Prostate gland (tissue), 2 donors: Measurements from ENCODE around the gene TAB2. TPM values are rescaled to one million over a fixed set of nuclear protein-coding genes. Genes with fewer than 3 reads are reported as not detected.

Experiments
- DNase-seq: peaks from one replicate; pipeline ENCODE4 v3.0.0-alpha.2; 2019; ENCODE audit warnings: low spot score
- H3K27ac ChIP-seq, 2 donors: fragments of 200-600 bp; sonication (generic); 2 replicates each; pipeline ENCODE4 v1.5.1; 2017 to 2019
- H3K27me3 ChIP-seq: fragments of 200-600 bp; sonication (generic); replicated peaks from 2 replicates; pipeline ENCODE4 v1.5.1; 2019; ENCODE audit not compliant: insufficient read depth
- H3K36me3 ChIP-seq, 2 donors: fragments of 200-600 bp; sonication (generic); 1 replicate in 1 of 2; 2 replicates in 1 of 2; pipeline versions ENCODE4 v1.5.1 to v1.8.1; 2017 to 2019
- H3K4me1 ChIP-seq: fragments of 200-600 bp; sonication (generic); replicated peaks from 2 replicates; pipeline ENCODE4 v1.5.1; 2019
- H3K4me3 ChIP-seq, 2 donors: fragments of 200-600 bp; sonication (generic); 2 replicates each; pipeline ENCODE4 v1.5.1; 2017 to 2019
- H3K9me3 ChIP-seq: fragments of 200-600 bp; sonication (generic); 2 replicates; pipeline ENCODE4 v1.5.1; 2017
- CTCF ChIP-seq, 4 experiments: fragments of 200-600 bp in 2 of 4; fragments of 450-650 bp in 2 of 4; sonication (generic) in 2 of 4; IDR thresholded peaks; 1 replicate in 3 of 4; 2 replicates in 1 of 4; pipeline ENCODE4 v1.5.1; 2016 to 2019; ENCODE audit warnings: antibody characterized with exemption in 4 of 4, mild to moderate bottlenecking in 2 of 4, moderate library complexity in 2 of 4
- POLR2A ChIP-seq: fragments of 450-650 bp; IDR thresholded peaks from one replicate; pipeline ENCODE4 v1.6.1; 2016; ENCODE audit warnings: antibody characterized with exemption, mild to moderate bottlenecking
- POLR2AphosphoS5 ChIP-seq: sonication (generic); formaldehyde crosslinking; IDR thresholded peaks from one replicate; pipeline ENCODE4 v1.6.1; 2017; ENCODE audit warnings: antibody characterized with exemption
- WGBS: methylation state at CpG from one replicate; pipeline ENCODE4 v1.1.5; 2018; 5-methylcytosine and 5-hydroxymethylcytosine counted together
- intact Hi-C: fragments of 100-400 bp; cut with DNase I; formaldehyde crosslinking; loops from one replicate; pipeline ENCODE4 v1.14.2; 2022
- total RNA-seq, 2 donors: library from RNA; depleted of rRNA; stranded (reverse); fragments of >200 nt; gene quantifications; one replicate each; pipeline ENCODE4 v1.1.0, GENCODE V29; 2016

TAB2 gene
- total RNA-seq, 2 donors from 2014 or later = 58.8 to 66.3 TPM

GRCh38 chr6:149437212-149437611 is 119.7 kb downstream of the TAB2 start:
- no peak for DNase-seq
- Histone ChIP-seq H3K9me3 (no peaks in the 10 kb centered on the region), H3K4me1 (no peaks in the 10 kb centered on the region), H3K4me3 (no peak overlapping the region), H3K36me3 (no peaks in the 10 kb centered on the region), H3K27me3 (no peaks in the 10 kb centered on the region), H3K27ac (no peak overlapping the region)
- intact Hi-C loops = no loop called here
- TF ChIP-seq POLR2AphosphoS5 (no peak), CTCF (IDR thresholded peaks at IDR 0.05) (no peak), POLR2A (no peak)
- WGBS = 90% methylated on average over 3 of the region's 3 CpGs

- H3K36me3 ChIP-seq = no peaks in the 10 kb centered on the region
- DNase-seq = no peak
- no peaks in the 10 kb centered on the region for H3K4me1 ChIP-seq
- H3K9me3 ChIP-seq = no peaks in the 10 kb centered on the region
- 83% methylated on average over 3 of the region's 3 CpGs for WGBS
- TF ChIP-seq CTCF (IDR thresholded peaks at IDR 0.05) = no peak
- no peak for TF ChIP-seq POLR2A
- TF ChIP-seq POLR2AphosphoS5 = no peak
- no peak overlapping the region for H3K27ac ChIP-seq
- intact Hi-C loops = no loop called here
- H3K4me3 ChIP-seq = no peak overlapping the region
- H3K27me3 ChIP-seq = no peaks in the 10 kb centered on the region
Observed at GRCh38 chr6:149438855-149439254, 121.3 kb downstream of the TAB2 start.

- Histone ChIP-seq H3K4me1 (no peaks in the 10 kb centered on the region), H3K4me3 (no peak overlapping the region), H3K36me3 (no peaks in the 10 kb centered on the region), H3K27ac (no peak overlapping the region), H3K9me3 (no peaks in the 10 kb centered on the region), H3K27me3 (no peaks in the 10 kb centered on the region)
- DNase-seq = no peak
- no peak for TF ChIP-seq POLR2A
- no peak for TF ChIP-seq POLR2AphosphoS5
- no peak for TF ChIP-seq CTCF (IDR thresholded peaks at IDR 0.05)
- 65% methylated on average over 1 of the region's 1 CpG for WGBS
- intact Hi-C loops = no loop called here
Observed at GRCh38 chr6:149439626-149440025, 122.1 kb downstream of the TAB2 start.

GRCh38 chr6:149440735-149441671 is 123.5 kb downstream of the TAB2 start:
- TF ChIP-seq POLR2A (no peak), POLR2AphosphoS5 (no peak)
- intact Hi-C loops = no loop called here

GRCh38 chr6:149441740-149442139 is 124.2 kb downstream of the TAB2 start:
- H3K9me3 ChIP-seq = no peaks in the 10 kb centered on the region
- 62% methylated on average over 8 of the region's 9 CpGs for WGBS
- no peaks in the 10 kb centered on the region for H3K27me3 ChIP-seq
- no peak overlapping the region for H3K4me3 ChIP-seq
- H3K36me3 ChIP-seq = no peaks in the 10 kb centered on the region
- TF ChIP-seq POLR2A = no peak
- no peak for TF ChIP-seq POLR2AphosphoS5
- no peak for TF ChIP-seq CTCF (IDR thresholded peaks at IDR 0.05)
- no peak overlapping the region for H3K27ac ChIP-seq
- intact Hi-C loops = no loop called here
- no peak for DNase-seq
- no peaks in the 10 kb centered on the region for H3K4me1 ChIP-seq

More at GRCh38 chr6:149440735-149441671, 123.5 kb downstream of the TAB2 start:
- 82% methylated on average over 16 of the region's 16 CpGs for WGBS
- H3K27ac ChIP-seq = no peak overlapping the region
- no peaks in the 10 kb centered on the region for H3K9me3 ChIP-seq
- H3K4me1 ChIP-seq = no peaks in the 10 kb centered on the region
- H3K27me3 ChIP-seq = no peaks in the 10 kb centered on the region
- H3K4me3 ChIP-seq = no peak overlapping the region
- no peak for DNase-seq
- H3K36me3 ChIP-seq = no peaks in the 10 kb centered on the region
